ENCODE results near the gene HAVCR2. TPM values are rescaled to one million over a fixed set of nuclear protein-coding genes. Genes with fewer than 3 reads are reported as not detected.

Gene HAVCR2
- total and polyA plus RNA-seq, 2 experiments from 2014 or later: 0.49 TPM; not detected in 1

- Mint-ChIP-seq H3K9me3 (peaks cover 6% of the 10 kb centered on the region; the same call in 2 of the 3 replicates), H3K27ac (no peak overlapping the region), H3K36me3 (ENCODE audit: low read depth) (no peaks in the 10 kb centered on the region), H3K27me3 (ENCODE audit: insufficient read depth, low read depth, poor library complexity) (peaks cover 6% of the 10 kb centered on the region), H3K4me1 (no peaks in the 10 kb centered on the region), H3K4me3 (no peak overlapping the region)
- H3K9me2 ChIP-seq (ENCODE audit: insufficient read depth): no peaks in the 10 kb centered on the region
- H3K27me3 ChIP-seq (ENCODE audit: insufficient read depth): no peaks in the 10 kb centered on the region
- no peak for ATAC-seq
- no peaks in the 10 kb centered on the region for H3K36me3 ChIP-seq (ENCODE audit: insufficient read depth)
- H4K20me1 ChIP-seq (replicated peaks; ENCODE audit: insufficient read depth): no peaks in the 10 kb centered on the region
- no peaks in the 10 kb centered on the region for H3K4me1 ChIP-seq (ENCODE audit: insufficient read depth)
- H3F3A ChIP-seq (replicated peaks; ENCODE audit: low read depth): no peaks in the 10 kb centered on the region
- no peak for DNase-seq (ENCODE audit: low spot score)
- H3K4me2 ChIP-seq: no peak overlapping the region
- H3K27ac ChIP-seq (ENCODE audit: low read depth): no peak overlapping the region
- no peaks in the 10 kb centered on the region for H3K79me2 ChIP-seq (replicated peaks; ENCODE audit: insufficient read depth)
- no peak overlapping the region for H3K4me3 ChIP-seq
- H2AFZ ChIP-seq: no peak overlapping the region
- no peak for TF ChIP-seq JUNB (IDR thresholded peaks at IDR 0.05; ENCODE audit: unreplicated experiment)
- TF ChIP-seq, protein P1, sequence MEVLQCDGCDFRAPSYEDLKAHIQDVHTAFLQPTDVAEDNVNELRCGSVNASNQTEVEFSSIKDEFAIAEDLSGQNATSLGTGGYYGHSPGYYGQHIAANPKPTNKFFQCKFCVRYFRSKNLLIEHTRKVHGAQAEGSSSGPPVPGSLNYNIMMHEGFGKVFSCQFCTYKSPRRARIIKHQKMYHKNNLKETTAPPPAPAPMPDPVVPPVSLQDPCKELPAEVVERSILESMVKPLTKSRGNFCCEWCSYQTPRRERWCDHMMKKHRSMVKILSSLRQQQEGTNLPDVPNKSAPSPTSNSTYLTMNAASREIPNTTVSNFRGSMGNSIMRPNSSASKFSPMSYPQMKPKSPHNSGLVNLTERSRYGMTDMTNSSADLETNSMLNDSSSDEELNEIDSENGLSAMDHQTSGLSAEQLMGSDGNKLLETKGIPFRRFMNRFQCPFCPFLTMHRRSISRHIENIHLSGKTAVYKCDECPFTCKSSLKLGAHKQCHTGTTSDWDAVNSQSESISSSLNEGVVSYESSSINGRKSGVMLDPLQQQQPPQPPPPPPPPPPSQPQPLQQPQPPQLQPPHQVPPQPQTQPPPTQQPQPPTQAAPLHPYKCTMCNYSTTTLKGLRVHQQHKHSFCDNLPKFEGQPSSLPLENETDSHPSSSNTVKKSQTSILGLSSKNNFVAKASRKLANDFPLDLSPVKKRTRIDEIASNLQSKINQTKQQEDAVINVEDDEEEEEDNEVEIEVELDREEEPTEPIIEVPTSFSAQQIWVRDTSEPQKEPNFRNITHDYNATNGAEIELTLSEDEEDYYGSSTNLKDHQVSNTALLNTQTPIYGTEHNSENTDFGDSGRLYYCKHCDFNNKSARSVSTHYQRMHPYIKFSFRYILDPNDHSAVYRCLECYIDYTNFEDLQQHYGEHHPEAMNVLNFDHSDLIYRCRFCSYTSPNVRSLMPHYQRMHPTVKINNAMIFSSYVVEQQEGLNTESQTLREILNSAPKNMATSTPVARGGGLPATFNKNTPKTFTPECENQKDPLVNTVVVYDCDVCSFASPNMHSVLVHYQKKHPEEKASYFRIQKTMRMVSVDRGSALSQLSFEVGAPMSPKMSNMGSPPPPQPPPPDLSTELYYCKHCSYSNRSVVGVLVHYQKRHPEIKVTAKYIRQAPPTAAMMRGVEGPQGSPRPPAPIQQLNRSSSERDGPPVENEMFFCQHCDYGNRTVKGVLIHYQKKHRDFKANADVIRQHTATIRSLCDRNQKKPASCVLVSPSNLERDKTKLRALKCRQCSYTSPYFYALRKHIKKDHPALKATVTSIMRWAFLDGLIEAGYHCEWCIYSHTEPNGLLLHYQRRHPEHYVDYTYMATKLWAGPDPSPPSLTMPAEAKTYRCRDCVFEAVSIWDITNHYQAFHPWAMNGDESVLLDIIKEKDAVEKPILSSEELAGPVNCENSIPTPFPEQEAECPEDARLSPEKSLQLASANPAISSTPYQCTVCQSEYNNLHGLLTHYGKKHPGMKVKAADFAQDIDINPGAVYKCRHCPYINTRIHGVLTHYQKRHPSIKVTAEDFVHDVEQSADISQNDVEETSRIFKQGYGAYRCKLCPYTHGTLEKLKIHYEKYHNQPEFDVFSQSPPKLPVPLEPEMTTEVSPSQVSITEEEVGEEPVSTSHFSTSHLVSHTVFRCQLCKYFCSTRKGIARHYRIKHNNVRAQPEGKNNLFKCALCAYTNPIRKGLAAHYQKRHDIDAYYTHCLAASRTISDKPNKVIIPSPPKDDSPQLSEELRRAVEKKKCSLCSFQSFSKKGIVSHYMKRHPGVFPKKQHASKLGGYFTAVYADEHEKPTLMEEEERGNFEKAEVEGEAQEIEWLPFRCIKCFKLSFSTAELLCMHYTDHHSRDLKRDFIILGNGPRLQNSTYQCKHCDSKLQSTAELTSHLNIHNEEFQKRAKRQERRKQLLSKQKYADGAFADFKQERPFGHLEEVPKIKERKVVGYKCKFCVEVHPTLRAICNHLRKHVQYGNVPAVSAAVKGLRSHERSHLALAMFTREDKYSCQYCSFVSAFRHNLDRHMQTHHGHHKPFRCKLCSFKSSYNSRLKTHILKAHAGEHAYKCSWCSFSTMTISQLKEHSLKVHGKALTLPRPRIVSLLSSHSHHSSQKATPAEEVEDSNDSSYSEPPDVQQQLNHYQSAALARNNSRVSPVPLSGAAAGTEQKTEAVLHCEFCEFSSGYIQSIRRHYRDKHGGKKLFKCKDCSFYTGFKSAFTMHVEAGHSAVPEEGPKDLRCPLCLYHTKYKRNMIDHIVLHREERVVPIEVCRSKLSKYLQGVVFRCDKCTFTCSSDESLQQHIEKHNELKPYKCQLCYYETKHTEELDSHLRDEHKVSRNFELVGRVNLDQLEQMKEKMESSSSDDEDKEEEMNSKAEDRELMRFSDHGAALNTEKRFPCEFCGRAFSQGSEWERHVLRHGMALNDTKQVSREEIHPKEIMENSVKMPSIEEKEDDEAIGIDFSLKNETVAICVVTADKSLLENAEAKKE (CRISPR knock-in tag; IDR thresholded peaks at IDR 0.05): no peak
- TF ChIP-seq STAT1 (IDR thresholded peaks at IDR 0.05; ENCODE audit: unreplicated experiment): no peak
- TF ChIP-seq POLR2AphosphoS5 (IDR thresholded peaks at IDR 0.05; ENCODE audit: low read depth): no peak
- no peak for TF ChIP-seq EZH2phosphoT487 (IDR thresholded peaks at IDR 0.05; ENCODE audit: unreplicated experiment)
- TF ChIP-seq, protein P2, sequence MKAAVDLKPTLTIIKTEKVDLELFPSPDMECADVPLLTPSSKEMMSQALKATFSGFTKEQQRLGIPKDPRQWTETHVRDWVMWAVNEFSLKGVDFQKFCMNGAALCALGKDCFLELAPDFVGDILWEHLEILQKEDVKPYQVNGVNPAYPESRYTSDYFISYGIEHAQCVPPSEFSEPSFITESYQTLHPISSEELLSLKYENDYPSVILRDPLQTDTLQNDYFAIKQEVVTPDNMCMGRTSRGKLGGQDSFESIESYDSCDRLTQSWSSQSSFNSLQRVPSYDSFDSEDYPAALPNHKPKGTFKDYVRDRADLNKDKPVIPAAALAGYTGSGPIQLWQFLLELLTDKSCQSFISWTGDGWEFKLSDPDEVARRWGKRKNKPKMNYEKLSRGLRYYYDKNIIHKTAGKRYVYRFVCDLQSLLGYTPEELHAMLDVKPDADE (IDR thresholded peaks at IDR 0.05): no peak
- TF ChIP-seq, protein P3, sequence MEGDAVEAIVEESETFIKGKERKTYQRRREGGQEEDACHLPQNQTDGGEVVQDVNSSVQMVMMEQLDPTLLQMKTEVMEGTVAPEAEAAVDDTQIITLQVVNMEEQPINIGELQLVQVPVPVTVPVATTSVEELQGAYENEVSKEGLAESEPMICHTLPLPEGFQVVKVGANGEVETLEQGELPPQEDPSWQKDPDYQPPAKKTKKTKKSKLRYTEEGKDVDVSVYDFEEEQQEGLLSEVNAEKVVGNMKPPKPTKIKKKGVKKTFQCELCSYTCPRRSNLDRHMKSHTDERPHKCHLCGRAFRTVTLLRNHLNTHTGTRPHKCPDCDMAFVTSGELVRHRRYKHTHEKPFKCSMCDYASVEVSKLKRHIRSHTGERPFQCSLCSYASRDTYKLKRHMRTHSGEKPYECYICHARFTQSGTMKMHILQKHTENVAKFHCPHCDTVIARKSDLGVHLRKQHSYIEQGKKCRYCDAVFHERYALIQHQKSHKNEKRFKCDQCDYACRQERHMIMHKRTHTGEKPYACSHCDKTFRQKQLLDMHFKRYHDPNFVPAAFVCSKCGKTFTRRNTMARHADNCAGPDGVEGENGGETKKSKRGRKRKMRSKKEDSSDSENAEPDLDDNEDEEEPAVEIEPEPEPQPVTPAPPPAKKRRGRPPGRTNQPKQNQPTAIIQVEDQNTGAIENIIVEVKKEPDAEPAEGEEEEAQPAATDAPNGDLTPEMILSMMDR (conservative IDR thresholded peaks at IDR 0.05; ENCODE audit: low read depth in 2 of 2): no peak
- TF ChIP-seq, protein P4, sequence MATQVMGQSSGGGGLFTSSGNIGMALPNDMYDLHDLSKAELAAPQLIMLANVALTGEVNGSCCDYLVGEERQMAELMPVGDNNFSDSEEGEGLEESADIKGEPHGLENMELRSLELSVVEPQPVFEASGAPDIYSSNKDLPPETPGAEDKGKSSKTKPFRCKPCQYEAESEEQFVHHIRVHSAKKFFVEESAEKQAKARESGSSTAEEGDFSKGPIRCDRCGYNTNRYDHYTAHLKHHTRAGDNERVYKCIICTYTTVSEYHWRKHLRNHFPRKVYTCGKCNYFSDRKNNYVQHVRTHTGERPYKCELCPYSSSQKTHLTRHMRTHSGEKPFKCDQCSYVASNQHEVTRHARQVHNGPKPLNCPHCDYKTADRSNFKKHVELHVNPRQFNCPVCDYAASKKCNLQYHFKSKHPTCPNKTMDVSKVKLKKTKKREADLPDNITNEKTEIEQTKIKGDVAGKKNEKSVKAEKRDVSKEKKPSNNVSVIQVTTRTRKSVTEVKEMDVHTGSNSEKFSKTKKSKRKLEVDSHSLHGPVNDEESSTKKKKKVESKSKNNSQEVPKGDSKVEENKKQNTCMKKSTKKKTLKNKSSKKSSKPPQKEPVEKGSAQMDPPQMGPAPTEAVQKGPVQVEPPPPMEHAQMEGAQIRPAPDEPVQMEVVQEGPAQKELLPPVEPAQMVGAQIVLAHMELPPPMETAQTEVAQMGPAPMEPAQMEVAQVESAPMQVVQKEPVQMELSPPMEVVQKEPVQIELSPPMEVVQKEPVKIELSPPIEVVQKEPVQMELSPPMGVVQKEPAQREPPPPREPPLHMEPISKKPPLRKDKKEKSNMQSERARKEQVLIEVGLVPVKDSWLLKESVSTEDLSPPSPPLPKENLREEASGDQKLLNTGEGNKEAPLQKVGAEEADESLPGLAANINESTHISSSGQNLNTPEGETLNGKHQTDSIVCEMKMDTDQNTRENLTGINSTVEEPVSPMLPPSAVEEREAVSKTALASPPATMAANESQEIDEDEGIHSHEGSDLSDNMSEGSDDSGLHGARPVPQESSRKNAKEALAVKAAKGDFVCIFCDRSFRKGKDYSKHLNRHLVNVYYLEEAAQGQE (IDR thresholded peaks at IDR 0.05; ENCODE audit: unreplicated experiment): no peak
- no peak for TF ChIP-seq EZH2 (IDR thresholded peaks at IDR 0.05; ENCODE audit: low read depth, unreplicated experiment)
- TF ChIP-seq ZNF331 (CRISPR knock-in tag; IDR thresholded peaks at IDR 0.05; ENCODE audit: low read depth): no peak
- TF ChIP-seq NANOG (IDR thresholded peaks at IDR 0.05; ENCODE audit: borderline replicate concordance): no peak
- TF ChIP-seq ZNF114 (CRISPR knock-in tag; IDR thresholded peaks at IDR 0.05): no peak
- TF ChIP-seq CREB1 (CRISPR knock-in tag; IDR thresholded peaks at IDR 0.05; ENCODE audit: low read depth): no peak
Measured at GRCh38 chr5:157068785-157069184, 40.1 kb downstream of the HAVCR2 start.

Measured in GM23338 (cell line).